GM12878 (cell line): ENCODE data around the gene NAA10.

Source experiments
- ATF2 ChIP-seq: IDR thresholded peaks from 2 replicates; pipeline ENCODE4 v1.6.1; 2012; ENCODE audit warnings: low read length, inconsistent platforms
- CTCF ChIP-seq, 3 experiments: IDR thresholded peaks in 2 of 3; conservative IDR thresholded peaks in 1 of 3; 2 replicates each; pipeline ENCODE4 v1.5.1; 2011; ENCODE audit warnings: low read depth in 3 of 3, low read length in 3 of 3, mild to moderate bottlenecking in 3 of 3, control low read depth in 2 of 3, moderate library complexity in 2 of 3, inconsistent platforms in 1 of 3, mixed read lengths in 1 of 3; ENCODE audit not compliant: control insufficient read depth in 2 of 3, insufficient read depth in 1 of 3; ENCODE audit errors: extremely low read depth in 1 of 3
- EP300 ChIP-seq, 2 experiments: fragments of 150-350 bp in 1 of 2; IDR thresholded peaks; 2 replicates each; pipeline ENCODE4 v1.6.1; 2011 to 2012; ENCODE audit warnings: low read depth in 2 of 2, low read length in 2 of 2, borderline replicate concordance in 1 of 2, improper control_type of control experiment in 1 of 2, inconsistent platforms in 1 of 2; ENCODE audit not compliant: control insufficient read depth in 1 of 2
- POLR2A ChIP-seq: IDR thresholded peaks from 2 replicates; pipeline ENCODE4 v1.6.1; 2011; ENCODE audit warnings: low read depth, mild to moderate bottlenecking, low read length
- RCOR1 ChIP-seq: conservative IDR thresholded peaks from 2 replicates; pipeline ENCODE4 v1.6.1; 2012; ENCODE audit warnings: low read depth, low read length, improper control_type of control experiment
- REST ChIP-seq: IDR thresholded peaks from 2 replicates; pipeline ENCODE4 v1.6.1; 2012; ENCODE audit warnings: mild to moderate bottlenecking, low read depth, low read length
- SIN3A ChIP-seq: IDR thresholded peaks from 2 replicates; pipeline ENCODE4 v1.6.1; 2012; ENCODE audit warnings: low read depth, low read length, improper control_type of control experiment

GRCh38 chrX:153960077-153960476 is 25.2 kb upstream of the NAA10 start:
- TF ChIP-seq REST (no peak), ATF2 (no peak), EP300 (IDR thresholded peaks at IDR 0.05; ENCODE audit: borderline replicate concordance in 1 of 2, control insufficient read depth in 1 of 2, low read depth in 2 of 2, low read length in 2 of 2) (no peak), CTCF (IDR thresholded peaks at IDR 0.05 in 2 of 3, conservative IDR thresholded peaks at IDR 0.05 in 1 of 3; ENCODE audit: control insufficient read depth in 2 of 3, extremely low read depth in 1 of 3, insufficient read depth in 1 of 3, low read depth in 3 of 3, low read length in 3 of 3) (no peak), RCOR1 (no peak), POLR2A (no peak), SIN3A (no peak)
